ENCODE measurements around the gene CBFB.

CBFB gene

DNA sequence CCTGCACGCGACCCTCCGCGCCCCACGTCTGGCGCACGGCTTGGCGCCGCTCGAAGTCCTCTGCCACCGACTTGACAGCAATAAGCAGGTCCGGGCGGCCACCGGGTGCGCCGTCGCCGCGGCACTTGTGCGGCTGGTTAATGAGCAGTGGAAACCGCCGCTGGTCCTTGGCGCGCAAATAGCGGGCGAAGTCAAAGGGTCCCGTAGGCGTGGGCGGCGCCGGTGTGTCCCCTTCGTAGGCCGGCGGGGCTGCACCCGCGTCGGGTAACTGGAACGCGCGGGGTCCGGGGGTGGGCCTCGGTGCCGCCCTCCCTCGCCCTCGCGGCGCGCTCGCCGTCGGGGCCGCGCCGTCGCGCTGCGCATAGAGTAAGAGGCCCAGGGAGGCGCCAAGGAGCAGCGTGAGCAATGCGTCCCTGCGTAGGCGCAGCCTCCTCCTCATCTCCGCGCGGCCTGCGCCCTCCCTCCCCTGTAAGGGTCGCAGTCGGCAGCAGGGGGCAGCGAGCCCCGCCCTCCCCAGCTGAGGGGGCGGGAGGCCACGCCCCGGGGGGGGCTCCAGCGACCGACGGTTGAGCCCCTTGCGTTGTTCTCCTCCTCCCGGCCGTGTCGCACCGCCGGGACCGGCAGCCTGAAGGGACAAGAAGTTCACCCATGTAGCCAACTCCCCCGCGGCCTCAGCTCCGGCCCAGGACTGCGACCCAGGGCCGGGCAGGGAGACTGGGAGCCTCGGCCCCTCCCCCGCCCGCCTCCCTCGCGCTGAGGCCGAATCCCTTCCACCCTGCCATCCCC lies 121.3 kb downstream of the CBFB start:
- H3K27me3 ChIP-seq, result peaks cover 0 to 4% of the 10 kb centered on the region in 2 donors
- H3K4me3 ChIP-seq, result peak overlapping the region; percentile 63 to 70
- peaks cover 0 to 29% (median 19%) of the 10 kb centered on the region in 4 donors for H3K4me1 ChIP-seq
- peak in 1 of 2 donors; percentile 50 for DNase-seq
- intact Hi-C loops (cut with DNase I; ENCODE audit: low total_unique reads), result no loop called here
- peak overlapping the region; percentile 89 to 94 for H3K27ac ChIP-seq
- H3K36me3 ChIP-seq, result peaks cover 8 to 39% (median 26%) of the 10 kb centered on the region in 3 donors
- peak in 1 of 2 experiments; percentile 4 for TF ChIP-seq CTCF (IDR thresholded peaks at IDR 0.05)
- no peaks in the 10 kb centered on the region for H3K9me3 ChIP-seq
